KOPT-K1 (cell line): ENCODE data around the gene RNF141.

Source experiments
- H3K27ac ChIP-seq: fragments of 200-600 bp; sonication (generic); 2 replicates; pipeline ENCODE4 v1.5.1; 2016; ENCODE audit warnings: antibody characterized with exemption, mild to moderate bottlenecking, low read depth, low read length; ENCODE audit not compliant: poor library complexity, severe bottlenecking
- H3K36me3 ChIP-seq: fragments of 200-600 bp; sonication (generic); 2 replicates; pipeline ENCODE4 v1.5.1; 2017; ENCODE audit warnings: antibody characterized with exemption, mild to moderate bottlenecking, low read length, moderate library complexity; ENCODE audit not compliant: insufficient read depth
- H3K9me3 ChIP-seq: fragments of 200-600 bp; sonication (generic); 2 replicates; pipeline ENCODE4 v1.5.1; 2017; ENCODE audit warnings: antibody characterized with exemption, low read length, mild to moderate bottlenecking; ENCODE audit not compliant: insufficient read depth, poor library complexity, severe bottlenecking

RNF141 gene

GRCh38 chr11:10519630-10520029, 21.4 kb downstream of the RNF141 start:
- no peaks in the 10 kb centered on the region for H3K9me3 ChIP-seq
- H3K36me3 ChIP-seq, result peaks cover 63% of the 10 kb centered on the region
- H3K27ac ChIP-seq, result no peak overlapping the region

GRCh38 chr11:10518891-10519290, 22.1 kb downstream of the RNF141 start:
- H3K27ac ChIP-seq, result no peak overlapping the region
- peaks cover 58% of the 10 kb centered on the region for H3K36me3 ChIP-seq

GRCh38 chr11:10518123-10518522, 22.9 kb downstream of the RNF141 start:
- Histone ChIP-seq H3K27ac (no peak overlapping the region), H3K36me3 (peaks cover 53% of the 10 kb centered on the region), H3K9me3 (no peaks in the 10 kb centered on the region)

More at GRCh38 chr11:10518891-10519290, 22.1 kb downstream of the RNF141 start:
- no peaks in the 10 kb centered on the region for H3K9me3 ChIP-seq

- Histone ChIP-seq H3K36me3 (peaks cover 39% of the 10 kb centered on the region), H3K9me3 (no peaks in the 10 kb centered on the region), H3K27ac (no peak overlapping the region)
Measured at GRCh38 chr11:10515418-10515817, 25.6 kb downstream of the RNF141 start.

- Histone ChIP-seq H3K36me3 (peaks cover 35% of the 10 kb centered on the region), H3K27ac (no peak overlapping the region), H3K9me3 (no peaks in the 10 kb centered on the region)
Measured at GRCh38 chr11:10514709-10515108, 26.3 kb downstream of the RNF141 start.

- no peak overlapping the region for H3K27ac ChIP-seq
- no peaks in the 10 kb centered on the region for H3K9me3 ChIP-seq
- H3K36me3 ChIP-seq, result peaks cover 30% of the 10 kb centered on the region
Measured at GRCh38 chr11:10514202-10514601, 26.8 kb downstream of the RNF141 start.

GRCh38 chr11:10511181-10511621, 29.8 kb downstream of the RNF141 start:
- no peak overlapping the region for H3K27ac ChIP-seq
- peaks cover 31% of the 10 kb centered on the region for H3K36me3 ChIP-seq
- H3K9me3 ChIP-seq, result no peaks in the 10 kb centered on the region

GRCh38 chr11:10506008-10506370, 35.0 kb downstream of the RNF141 start:
- H3K27ac ChIP-seq, result no peak overlapping the region
- no peaks in the 10 kb centered on the region for H3K9me3 ChIP-seq
- H3K36me3 ChIP-seq, result peaks cover 60% of the 10 kb centered on the region

GRCh38 chr11:10505278-10506007, 35.5 kb downstream of the RNF141 start:
- Histone ChIP-seq H3K27ac (no peak overlapping the region), H3K36me3 (peaks cover 65% of the 10 kb centered on the region), H3K9me3 (no peaks in the 10 kb centered on the region)

- H3K36me3 ChIP-seq, result peaks cover 75% of the 10 kb centered on the region
- no peak overlapping the region for H3K27ac ChIP-seq
- H3K9me3 ChIP-seq, result no peaks in the 10 kb centered on the region
Measured at GRCh38 chr11:10504490-10504889, 36.5 kb downstream of the RNF141 start.

GRCh38 chr11:10503777-10504480, 37.1 kb downstream of the RNF141 start:
- H3K9me3 ChIP-seq, result no peaks in the 10 kb centered on the region
- H3K27ac ChIP-seq, result no peak overlapping the region
- peaks cover 80% of the 10 kb centered on the region for H3K36me3 ChIP-seq

- peaks cover 87% of the 10 kb centered on the region for H3K36me3 ChIP-seq
- no peak overlapping the region for H3K27ac ChIP-seq
- H3K9me3 ChIP-seq, result no peaks in the 10 kb centered on the region
Measured at GRCh38 chr11:10503221-10503620, 37.8 kb downstream of the RNF141 start.

GRCh38 chr11:10502770-10503169, 38.2 kb downstream of the RNF141 start:
- Histone ChIP-seq H3K9me3 (no peaks in the 10 kb centered on the region), H3K27ac (no peak overlapping the region), H3K36me3 (peaks cover 92% of the 10 kb centered on the region)

- Histone ChIP-seq H3K27ac (no peak overlapping the region), H3K36me3 (peaks cover 96% of the 10 kb centered on the region), H3K9me3 (no peaks in the 10 kb centered on the region)
Measured at GRCh38 chr11:10502065-10502680, 38.8 kb downstream of the RNF141 start.
